Astrocyte of the cerebellum (primary cell): ENCODE measurements around the gene SCGB1C1.
"Not testable (repeated sequence)": the region's sequence is repeated elsewhere in the genome, so short reads cannot be mapped to it uniquely, and the experiment has no call there.

Source experiments
- DNase-seq: peaks from one replicate; pipeline ENCODE4 v3.0.0-alpha.2; 2011; ENCODE audit warnings: low read depth
- H3K4me3 ChIP-seq: 2 replicates; pipeline ENCODE4 v1.5.1; 2011; ENCODE audit warnings: mild to moderate bottlenecking, low read depth, low read length, moderate library complexity
- CTCF ChIP-seq: IDR thresholded peaks from 2 replicates; pipeline ENCODE4 v1.5.1; 2012; ENCODE audit warnings: low read length, low read depth, moderate library complexity, mild to moderate bottlenecking; ENCODE audit errors: missing control alignments
- in situ Hi-C: cut with HindIII; loops from 2 replicates; pipeline ENCODE4 v1.10.0; 2017; ENCODE audit warnings: low sequenced_read_pairs

Gene SCGB1C1

GRCh38 chr11:192674-193128, at the start of gene SCGB1C1:
SCGB1C1 (plus strand) TSS chr11:193078; CDS start chr11:193100, 22 bp downstream.
- DNase-seq, H3K4me3 ChIP-seq, in situ Hi-C loops: not testable (repeated sequence)

GRCh38 chr11:180242-180641, 12.6 kb upstream of the SCGB1C1 start:
- in situ Hi-C loops, result not testable (repeated sequence)
- peak; percentile 23 for TF ChIP-seq CTCF

GRCh38 chr11:189200-189783, 3.6 kb upstream of the SCGB1C1 start:
- in situ Hi-C loops, DNase-seq, H3K4me3 ChIP-seq: not testable (repeated sequence)

More at GRCh38 chr11:180242-180641, 12.6 kb upstream of the SCGB1C1 start:
- DNase-seq, H3K4me3 ChIP-seq: not testable (repeated sequence)

- in situ Hi-C loops, H3K4me3 ChIP-seq, DNase-seq: not testable (repeated sequence)
These were observed 3.0 kb upstream of the SCGB1C1 start for GRCh38 chr11:189843-190311.

- in situ Hi-C loops, DNase-seq: not testable (repeated sequence)
These were observed 2.3 kb upstream of the SCGB1C1 start for GRCh38 chr11:190546-190945.

GRCh38 chr11:191490-192478, 1.1 kb upstream of the SCGB1C1 start:
- in situ Hi-C loops, DNase-seq, H3K4me3 ChIP-seq: not testable (repeated sequence)
- peak; percentile 37 for TF ChIP-seq CTCF

More at GRCh38 chr11:190546-190945, 2.3 kb upstream of the SCGB1C1 start:
- H3K4me3 ChIP-seq, result not testable (repeated sequence)

- H3K4me3 ChIP-seq, DNase-seq, in situ Hi-C loops: not testable (repeated sequence)
These were observed 603 bp downstream of the SCGB1C1 start for GRCh38 chr11:193481-193880.

GRCh38 chr11:196786-197731, 4.2 kb downstream of the SCGB1C1 start:
- DNase-seq, result no peak
- H3K4me3 ChIP-seq, result no peak overlapping the region
- in situ Hi-C loops, result no loop called here

More at GRCh38 chr11:196786-197731, 4.2 kb downstream of the SCGB1C1 start:
- TF ChIP-seq CTCF, result no peak
